ENCODE results near the gene PCBD1.
"Not testable (repeated sequence)": the region's sequence is repeated elsewhere in the genome, so short reads cannot be mapped to it uniquely, and the experiment has no call there.

The PCBD1 gene

GRCh38 chr10:70884741-70885140 lies 3.6 kb downstream of the PCBD1 start:
- Mint-ChIP-seq H3K4me1 (ENCODE audit: low read depth) (peaks cover 15% of the 10 kb centered on the region), H3K4me3 (no peak overlapping the region), H3K9me3 (no peaks in the 10 kb centered on the region), H3K36me3 (ENCODE audit: low read depth) (peaks cover 10% of the 10 kb centered on the region), H3K27me3 (ENCODE audit: low read depth) (no peaks in the 10 kb centered on the region), H3K27ac (no peak overlapping the region)
- no peak for DNase-seq (ENCODE audit: low spot score)

- no peaks in the 10 kb centered on the region for H3K9me3 Mint-ChIP-seq
- H3K36me3 Mint-ChIP-seq (ENCODE audit: low read depth) = peaks cover 16% of the 10 kb centered on the region
- peaks cover 3% of the 10 kb centered on the region for H3K4me1 Mint-ChIP-seq (ENCODE audit: low read depth)
- no peak overlapping the region for H3K4me3 Mint-ChIP-seq
- H3K27ac Mint-ChIP-seq = no peak overlapping the region
- H3K27me3 Mint-ChIP-seq (ENCODE audit: low read depth) = no peaks in the 10 kb centered on the region
- peak; percentile 72 for DNase-seq (ENCODE audit: low spot score)
Observed at GRCh38 chr10:70880077-70880534, 8.3 kb downstream of the PCBD1 start.

- no peak overlapping the region for H3K27ac Mint-ChIP-seq
- H3K4me3 Mint-ChIP-seq = no peak overlapping the region
- H3K27me3 Mint-ChIP-seq (ENCODE audit: low read depth) = no peaks in the 10 kb centered on the region
- H3K4me1 Mint-ChIP-seq (ENCODE audit: low read depth) = peaks cover 3% of the 10 kb centered on the region
- peaks cover 11% of the 10 kb centered on the region for H3K36me3 Mint-ChIP-seq (ENCODE audit: low read depth)
- DNase-seq (ENCODE audit: low spot score) = no peak
- H3K9me3 Mint-ChIP-seq = no peaks in the 10 kb centered on the region
Observed at GRCh38 chr10:70879207-70879606, 9.2 kb downstream of the PCBD1 start.

- Mint-ChIP-seq H3K4me3 (no peak overlapping the region), H3K36me3 (ENCODE audit: low read depth) (peaks cover 9% of the 10 kb centered on the region), H3K27ac (no peak overlapping the region), H3K4me1 (ENCODE audit: low read depth) (no peaks in the 10 kb centered on the region), H3K9me3 (no peaks in the 10 kb centered on the region), H3K27me3 (ENCODE audit: low read depth) (no peaks in the 10 kb centered on the region)
- no peak for DNase-seq (ENCODE audit: low spot score)
Observed at GRCh38 chr10:70874061-70874460, 14.3 kb downstream of the PCBD1 start.

- H3K4me3 Mint-ChIP-seq = no peak overlapping the region
- DNase-seq (ENCODE audit: low spot score) = no peak
- H3K27me3 Mint-ChIP-seq (ENCODE audit: low read depth) = no peaks in the 10 kb centered on the region
- H3K4me1 Mint-ChIP-seq (ENCODE audit: low read depth) = no peaks in the 10 kb centered on the region
- H3K27ac Mint-ChIP-seq = no peak overlapping the region
- H3K36me3 Mint-ChIP-seq (ENCODE audit: low read depth) = peaks cover 6% of the 10 kb centered on the region
- no peaks in the 10 kb centered on the region for H3K9me3 Mint-ChIP-seq
Observed at GRCh38 chr10:70872291-70872690, 16.1 kb downstream of the PCBD1 start.

GRCh38 chr10:70866424-70866823 lies 21.9 kb downstream of the PCBD1 start:
- peaks cover 16% of the 10 kb centered on the region for H3K4me1 Mint-ChIP-seq (ENCODE audit: low read depth)
- H3K9me3 Mint-ChIP-seq = no peaks in the 10 kb centered on the region
- H3K4me3 Mint-ChIP-seq = no peak overlapping the region
- H3K27me3 Mint-ChIP-seq (ENCODE audit: low read depth) = no peaks in the 10 kb centered on the region
- no peak overlapping the region for H3K27ac Mint-ChIP-seq
- peaks cover 13% of the 10 kb centered on the region for H3K36me3 Mint-ChIP-seq (ENCODE audit: low read depth)
- DNase-seq (ENCODE audit: low spot score) = no peak

GRCh38 chr10:70864935-70865334 lies 23.4 kb downstream of the PCBD1 start:
- H3K4me1 Mint-ChIP-seq (ENCODE audit: low read depth) = peaks cover 16% of the 10 kb centered on the region
- H3K36me3 Mint-ChIP-seq (ENCODE audit: low read depth) = peaks cover 18% of the 10 kb centered on the region

GRCh38 chr10:70863470-70864160 lies 24.8 kb downstream of the PCBD1 start:
- H3K4me1 Mint-ChIP-seq (ENCODE audit: low read depth) = peaks cover 17% of the 10 kb centered on the region
- peak overlapping the region; percentile 8 for H3K27ac Mint-ChIP-seq
- H3K27me3 Mint-ChIP-seq (ENCODE audit: low read depth) = no peaks in the 10 kb centered on the region
- no peaks in the 10 kb centered on the region for H3K9me3 Mint-ChIP-seq
- peaks cover 25% of the 10 kb centered on the region for H3K36me3 Mint-ChIP-seq (ENCODE audit: low read depth)
- no peak overlapping the region for H3K4me3 Mint-ChIP-seq
- no peak for DNase-seq (ENCODE audit: low spot score)

More at GRCh38 chr10:70864935-70865334, 23.4 kb downstream of the PCBD1 start:
- Mint-ChIP-seq H3K27ac (peak overlapping the region; percentile 35), H3K9me3 (no peaks in the 10 kb centered on the region), H3K27me3 (ENCODE audit: low read depth) (no peaks in the 10 kb centered on the region), H3K4me3 (no peak overlapping the region)
- no peak for DNase-seq (ENCODE audit: low spot score)

GRCh38 chr10:70861495-70862197 lies 26.7 kb downstream of the PCBD1 start:
- H3K27ac Mint-ChIP-seq = not testable (repeated sequence)

GRCh38 chr10:70858759-70859158 lies 29.6 kb downstream of the PCBD1 start:
- H3K4me3 Mint-ChIP-seq = no peak overlapping the region
- H3K27ac Mint-ChIP-seq = no peak overlapping the region
- H3K27me3 Mint-ChIP-seq (ENCODE audit: low read depth) = no peaks in the 10 kb centered on the region
- peaks cover 22% of the 10 kb centered on the region for H3K4me1 Mint-ChIP-seq (ENCODE audit: low read depth)
- DNase-seq (ENCODE audit: low spot score) = no peak
- H3K36me3 Mint-ChIP-seq (ENCODE audit: low read depth) = peaks cover 31% of the 10 kb centered on the region
- no peaks in the 10 kb centered on the region for H3K9me3 Mint-ChIP-seq

More at GRCh38 chr10:70861495-70862197, 26.7 kb downstream of the PCBD1 start:
- H3K27me3 Mint-ChIP-seq (ENCODE audit: low read depth); H3K4me3 Mint-ChIP-seq; DNase-seq (ENCODE audit: low spot score); H3K9me3 Mint-ChIP-seq: not testable (repeated sequence)
- peaks cover 27% of the 10 kb centered on the region for H3K36me3 Mint-ChIP-seq (ENCODE audit: low read depth)
- H3K4me1 Mint-ChIP-seq (ENCODE audit: low read depth) = peaks cover 27% of the 10 kb centered on the region

- peaks cover 23% of the 10 kb centered on the region for H3K36me3 Mint-ChIP-seq (ENCODE audit: low read depth)
- no peak overlapping the region for H3K27ac Mint-ChIP-seq
- peaks cover 21% of the 10 kb centered on the region for H3K4me1 Mint-ChIP-seq (ENCODE audit: low read depth)
- no peak for DNase-seq (ENCODE audit: low spot score)
- no peak overlapping the region for H3K4me3 Mint-ChIP-seq
- H3K27me3 Mint-ChIP-seq (ENCODE audit: low read depth) = no peaks in the 10 kb centered on the region
- no peaks in the 10 kb centered on the region for H3K9me3 Mint-ChIP-seq
Observed at GRCh38 chr10:70856454-70856853, 31.9 kb downstream of the PCBD1 start.

- Mint-ChIP-seq H3K4me3 (no peak overlapping the region), H3K27me3 (ENCODE audit: low read depth) (no peaks in the 10 kb centered on the region), H3K36me3 (ENCODE audit: low read depth) (peaks cover 15% of the 10 kb centered on the region), H3K9me3 (no peaks in the 10 kb centered on the region), H3K4me1 (ENCODE audit: low read depth) (peaks cover 24% of the 10 kb centered on the region), H3K27ac (no peak overlapping the region)
- no peak for DNase-seq (ENCODE audit: low spot score)
Observed at GRCh38 chr10:70853457-70853856, 34.9 kb downstream of the PCBD1 start.

- Mint-ChIP-seq H3K9me3 (no peaks in the 10 kb centered on the region), H3K36me3 (ENCODE audit: low read depth) (peaks cover 14% of the 10 kb centered on the region), H3K27me3 (ENCODE audit: low read depth) (no peaks in the 10 kb centered on the region), H3K27ac (no peak overlapping the region), H3K4me1 (ENCODE audit: low read depth) (peaks cover 24% of the 10 kb centered on the region), H3K4me3 (no peak overlapping the region)
- DNase-seq (ENCODE audit: low spot score) = no peak
Observed at GRCh38 chr10:70853038-70853437, 35.3 kb downstream of the PCBD1 start.

GRCh38 chr10:70851597-70852475 lies 36.5 kb downstream of the PCBD1 start:
- no peaks in the 10 kb centered on the region for H3K27me3 Mint-ChIP-seq (ENCODE audit: low read depth)
- H3K9me3 Mint-ChIP-seq = no peaks in the 10 kb centered on the region
- no peak for DNase-seq (ENCODE audit: low spot score)
- H3K27ac Mint-ChIP-seq = no peak overlapping the region
- H3K4me3 Mint-ChIP-seq = no peak overlapping the region
- peaks cover 20% of the 10 kb centered on the region for H3K4me1 Mint-ChIP-seq (ENCODE audit: low read depth)
- peaks cover 17% of the 10 kb centered on the region for H3K36me3 Mint-ChIP-seq (ENCODE audit: low read depth)
